T47D (cell line): ENCODE data around the gene STIL.
A peak's percentile ranks its signal among the peaks of the same experiment; 100 is the strongest.
"Not testable (repeated sequence)": the region's sequence is repeated elsewhere in the genome, so short reads cannot be mapped to it uniquely, and the experiment has no call there.

Source experiments
- DNase-seq, 2 experiments: peaks; one replicate each; pipeline versions ENCODE4 v3.0.0 to v3.0.0-alpha.2; 2011 to 2012; ENCODE audit warnings: low read depth in 1 of 2, low spot score in 1 of 2
- JUND ChIP-seq: IDR thresholded peaks from 2 replicates; pipeline ENCODE4 v1.6.1; 2012; ENCODE audit warnings: low read depth
- in situ Hi-C: cut with HindIII; loops from 2 replicates; pipeline ENCODE4 v1.10.0; 2016; ENCODE audit warnings: low sequenced_read_pairs, low pct_unique_long_range_greater_than_20kb

Gene STIL

DNA sequence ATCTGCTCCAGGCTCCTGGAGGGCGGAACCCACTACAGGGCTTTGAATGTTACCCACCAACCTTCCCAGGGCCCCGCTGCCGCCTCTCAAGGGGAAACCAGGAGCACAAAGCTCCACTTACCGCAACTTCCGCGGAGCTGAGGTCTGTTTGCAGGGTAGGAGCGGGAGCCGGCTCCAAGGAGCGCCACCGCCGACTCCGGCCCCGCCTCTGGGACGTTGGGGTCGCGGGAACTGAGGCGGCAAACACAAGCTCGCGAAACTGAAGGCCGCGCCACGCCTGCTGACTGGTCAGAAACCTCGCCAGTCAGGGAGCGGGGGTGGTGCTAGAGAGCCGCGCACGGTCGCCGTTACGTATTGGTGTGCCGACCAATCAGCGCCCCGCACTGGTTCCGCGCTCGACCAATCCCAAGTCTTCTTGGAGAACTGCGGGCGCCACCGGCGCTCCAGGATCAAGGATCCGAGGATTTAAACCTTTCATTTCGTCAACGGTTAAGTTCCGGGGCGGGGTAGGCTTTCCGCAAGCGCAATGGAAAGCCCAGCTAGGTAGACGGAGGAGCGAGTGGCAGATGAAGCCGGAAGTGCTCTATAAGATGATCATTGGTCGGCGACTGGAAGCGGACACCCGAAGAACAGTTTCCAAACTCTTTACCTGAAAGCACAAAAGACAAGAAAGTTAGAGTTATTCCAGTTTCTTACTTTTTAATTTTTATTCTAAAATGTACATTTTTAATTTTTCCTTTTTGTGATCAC is at the start of gene STIL:
TSS of gene STIL (minus strand) at position 233 of the 750 bp plus-strand sequence. CDS start 3,828 bp downstream, outside the sequence.
- DNase-seq: peak; percentile 89 to 99
- in situ Hi-C loops: no loop called here
- TF ChIP-seq JUND: no peak

DNA sequence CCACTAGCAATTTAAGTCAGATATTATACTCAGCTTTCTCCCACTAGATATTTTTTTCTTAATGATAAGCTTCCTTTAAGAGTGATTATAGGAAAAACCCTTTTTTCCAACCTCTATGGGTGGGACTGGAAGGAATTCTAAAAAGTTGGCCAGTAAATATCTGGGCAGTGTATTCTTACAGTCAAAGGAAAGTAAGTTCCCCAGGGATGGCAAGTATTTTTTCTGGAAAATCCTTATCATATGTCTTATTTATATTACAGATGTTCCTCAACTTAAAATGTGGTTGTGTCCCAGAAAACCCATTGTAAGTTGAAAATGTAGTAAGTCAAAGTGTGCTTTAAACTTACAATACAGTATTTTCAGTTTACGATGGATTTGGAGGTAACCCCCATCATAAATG is 48.9 kb upstream of the STIL start:
- TF ChIP-seq JUND: no peak
- in situ Hi-C loops: no loop called here
- DNase-seq: no peak

DNA sequence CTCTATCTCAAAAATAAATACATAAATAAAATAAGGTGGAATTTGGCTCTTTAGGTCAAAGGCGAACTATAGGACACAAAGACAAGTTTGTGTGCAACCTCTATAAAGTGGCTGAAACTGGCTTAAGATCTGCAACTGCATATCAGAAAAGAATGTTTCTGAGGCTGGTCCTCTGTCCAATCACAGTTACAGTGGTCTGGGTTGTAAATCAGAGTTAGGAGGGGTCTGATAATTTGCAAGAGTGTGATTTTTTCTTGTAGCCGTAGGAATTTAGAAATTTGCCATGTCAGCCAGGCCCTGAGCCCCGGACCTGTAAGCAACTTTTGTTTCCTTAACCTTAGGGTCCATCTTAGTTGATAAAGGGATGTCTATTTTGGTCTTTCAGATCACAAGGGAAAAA is 47.4 kb upstream of the STIL start:
- no peak for DNase-seq
- TF ChIP-seq JUND: no peak
- in situ Hi-C loops: no loop called here

DNA sequence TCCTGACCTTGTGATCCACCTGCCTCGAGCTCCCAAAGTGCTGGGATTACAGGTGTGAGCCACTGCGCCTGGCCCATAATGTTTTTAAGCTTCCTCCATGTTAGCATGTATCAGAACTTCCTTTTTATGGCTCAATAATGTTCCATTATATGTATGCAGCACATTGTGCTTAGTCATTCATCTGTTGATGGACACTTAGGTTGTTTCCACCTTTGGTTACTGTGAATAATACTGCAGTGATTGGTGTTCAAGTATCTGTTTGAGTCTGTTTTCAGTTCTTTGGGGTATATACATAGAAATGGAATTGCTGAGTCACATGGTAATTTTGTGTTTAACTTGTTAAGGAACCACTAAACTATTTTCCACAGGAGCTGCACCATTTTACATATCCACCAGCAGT is 37.4 kb upstream of the STIL start:
- no peak for DNase-seq

DNA sequence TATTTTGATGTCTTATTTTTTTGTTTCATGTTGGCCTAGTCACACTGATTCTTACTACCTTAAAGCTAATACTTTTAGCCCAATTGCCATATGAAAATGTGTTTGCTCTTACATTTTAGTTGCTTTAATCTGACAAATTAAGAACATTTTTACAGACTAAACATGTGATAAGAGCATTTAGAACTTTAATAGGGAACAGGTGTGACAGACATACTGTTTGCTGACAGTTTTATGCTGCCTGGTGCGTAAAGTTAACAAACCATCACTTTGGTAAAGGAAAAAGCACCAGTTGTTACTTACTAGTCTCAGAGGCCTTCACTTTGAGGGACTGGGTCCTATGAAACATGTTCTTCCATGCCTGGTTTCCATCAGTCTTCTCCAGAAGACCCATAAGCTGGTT is 34.3 kb upstream of the STIL start:
- TF ChIP-seq JUND: no peak
- in situ Hi-C loops: no loop called here
- DNase-seq: no peak

More for the DNA sequence above, 37.4 kb upstream of the STIL start:
- in situ Hi-C loops: no loop called here
- no peak for TF ChIP-seq JUND

DNA sequence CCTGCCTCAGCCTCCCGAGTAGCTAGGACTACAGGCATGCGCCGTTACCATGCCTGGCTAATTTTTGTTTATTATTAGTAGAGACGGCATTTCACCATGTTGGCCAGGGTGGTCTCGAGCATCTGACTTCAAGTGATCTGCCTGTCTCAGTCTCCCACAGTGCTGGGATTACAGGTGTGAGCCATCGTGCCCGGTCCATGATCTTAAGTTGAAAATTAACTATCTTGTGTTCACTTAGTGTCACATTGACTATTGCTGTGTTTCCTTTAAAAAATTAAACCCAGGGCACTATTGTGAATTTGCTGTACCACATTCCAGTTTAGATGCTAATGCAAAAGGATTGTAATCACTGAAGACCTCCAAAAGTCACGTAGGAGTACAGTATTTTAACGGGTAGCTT is 33.8 kb upstream of the STIL start:
- DNase-seq: no peak
- TF ChIP-seq JUND: no peak

DNA sequence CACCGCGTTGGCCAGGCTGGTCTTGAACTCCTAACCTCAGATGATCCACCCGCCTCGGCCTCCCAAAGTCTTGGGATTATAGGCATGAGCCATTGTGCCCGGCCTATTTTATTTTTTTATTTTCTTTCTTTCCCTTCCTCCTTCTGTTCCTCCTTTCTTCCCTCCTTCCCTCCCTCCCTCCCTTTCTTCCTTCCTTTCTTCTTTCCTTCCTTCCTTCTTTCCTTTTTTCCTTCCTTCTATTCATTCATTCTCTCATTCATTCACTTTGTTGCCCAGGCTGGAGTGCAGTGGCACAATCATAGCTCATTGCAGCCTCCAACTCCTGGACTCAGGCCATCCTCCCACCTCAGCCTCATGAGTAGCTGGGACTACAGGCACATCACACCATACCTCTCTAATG is 33.0 kb upstream of the STIL start:
- in situ Hi-C loops, DNase-seq: not testable (repeated sequence)

More for the DNA sequence above, 33.8 kb upstream of the STIL start:
- in situ Hi-C loops: no loop called here

DNA sequence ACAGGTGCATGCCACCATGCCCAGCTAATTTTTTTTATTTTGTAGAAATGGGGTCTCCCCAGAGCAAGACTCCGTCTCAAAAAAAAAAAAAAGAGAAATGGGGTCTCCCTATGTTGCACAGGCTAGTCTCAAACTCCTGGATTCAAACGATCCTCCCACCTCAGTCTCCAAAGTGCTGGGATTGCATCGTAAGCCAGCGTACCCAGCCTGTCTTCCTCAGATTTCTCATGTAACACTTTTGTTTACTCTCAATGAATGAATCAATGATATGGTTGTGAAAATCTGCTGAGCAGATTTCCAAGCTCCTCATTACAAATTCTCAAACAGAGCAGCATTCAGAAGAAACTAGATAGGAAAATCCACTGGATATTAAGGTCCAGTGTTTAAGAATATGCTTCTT is 26.3 kb upstream of the STIL start:
- DNase-seq: no peak
- no peak for TF ChIP-seq JUND
- in situ Hi-C loops: no loop called here

DNA sequence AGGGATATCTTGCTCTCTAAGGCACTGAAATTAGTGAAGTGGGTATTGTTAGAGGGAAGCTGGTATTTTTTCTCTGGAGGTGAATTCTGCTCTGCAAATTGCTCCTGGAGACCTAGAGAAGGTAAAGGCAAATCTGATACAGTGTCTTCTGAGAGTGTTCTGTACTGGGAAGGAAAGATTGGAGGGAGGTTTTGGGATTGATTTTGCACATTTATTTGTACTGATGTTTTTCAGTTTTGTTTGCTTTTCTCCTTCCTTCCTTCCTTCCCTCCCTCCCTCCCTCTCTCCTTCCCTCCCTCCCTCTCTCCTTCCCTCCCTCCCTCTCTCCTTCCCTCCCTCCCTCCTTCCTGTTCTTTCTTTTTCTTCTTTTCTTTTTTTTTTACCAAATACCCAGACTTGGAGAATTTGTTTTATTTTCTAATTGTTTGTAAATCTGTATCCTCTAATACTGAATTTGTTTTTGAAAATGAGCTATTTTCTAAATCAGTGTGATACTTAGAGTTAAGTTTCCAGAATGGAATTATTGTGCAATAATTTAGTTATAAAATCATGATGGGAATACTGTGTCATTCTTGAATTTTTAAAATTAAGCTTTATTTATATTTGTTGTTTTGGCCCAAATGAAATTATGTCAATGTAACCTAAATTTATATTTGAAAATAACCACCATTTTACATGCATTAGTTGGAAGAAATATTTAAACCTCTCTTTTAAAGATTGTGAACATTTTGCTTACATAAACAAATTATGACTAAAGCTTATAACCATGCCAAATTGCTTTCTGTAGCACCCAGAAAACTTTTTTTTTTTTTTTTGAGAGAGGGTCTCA is 24.5 kb upstream of the STIL start:
- DNase-seq: no peak
- in situ Hi-C loops: no loop called here
- TF ChIP-seq JUND: no peak

DNA sequence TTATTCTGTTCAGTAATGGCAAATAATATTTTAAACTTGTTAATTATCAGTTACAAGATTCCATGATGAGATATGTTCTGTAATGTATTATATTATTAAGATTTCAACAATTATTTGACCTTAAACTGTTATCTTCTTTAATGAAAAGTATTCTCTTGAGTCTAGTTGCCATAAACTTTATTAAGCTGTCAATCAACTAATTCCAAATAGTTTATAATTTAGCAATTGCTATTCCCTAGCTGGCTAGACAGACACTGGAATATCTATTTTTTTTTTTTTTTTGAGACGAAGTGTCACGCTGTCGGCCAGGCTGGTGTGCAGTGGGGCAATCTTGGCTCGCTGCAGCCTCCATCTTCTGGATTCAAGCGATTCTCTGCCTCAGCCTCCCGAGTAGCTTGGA is 23.4 kb upstream of the STIL start:
- no peak for DNase-seq
- TF ChIP-seq JUND: no peak
- in situ Hi-C loops: no loop called here

DNA sequence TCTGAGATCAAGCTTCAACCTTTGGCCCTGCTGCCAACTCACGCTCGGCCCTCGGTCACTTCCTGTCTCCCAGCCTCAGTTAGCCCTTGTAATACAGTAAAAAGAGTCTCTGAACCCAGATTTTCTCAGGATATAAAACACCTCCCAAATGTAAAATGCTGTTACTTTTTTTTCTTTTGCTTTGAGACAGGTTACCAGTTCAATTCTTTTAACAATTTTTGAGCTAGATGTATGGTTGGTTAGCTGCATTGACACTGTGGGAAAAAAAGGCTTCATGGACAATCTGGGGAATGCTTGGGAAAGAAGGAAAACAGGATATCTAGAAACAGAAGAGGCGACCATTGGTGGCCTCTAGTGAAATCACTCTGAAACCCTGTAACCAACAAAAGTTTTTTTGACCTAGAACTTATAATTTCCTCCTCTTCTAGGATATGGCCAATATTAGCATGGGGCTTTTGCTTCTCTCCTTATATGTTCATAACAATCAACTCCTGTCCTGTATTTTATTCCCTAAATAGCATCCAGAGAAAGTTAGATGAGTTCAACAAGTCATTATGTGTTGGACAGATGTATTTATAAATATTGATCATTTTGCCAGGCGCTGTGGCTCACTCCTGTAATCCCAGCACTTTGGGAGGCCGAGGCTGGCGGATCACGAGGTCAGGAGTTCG is 21.0 kb upstream of the STIL start:
- in situ Hi-C loops: no loop called here
- TF ChIP-seq JUND: no peak

DNA sequence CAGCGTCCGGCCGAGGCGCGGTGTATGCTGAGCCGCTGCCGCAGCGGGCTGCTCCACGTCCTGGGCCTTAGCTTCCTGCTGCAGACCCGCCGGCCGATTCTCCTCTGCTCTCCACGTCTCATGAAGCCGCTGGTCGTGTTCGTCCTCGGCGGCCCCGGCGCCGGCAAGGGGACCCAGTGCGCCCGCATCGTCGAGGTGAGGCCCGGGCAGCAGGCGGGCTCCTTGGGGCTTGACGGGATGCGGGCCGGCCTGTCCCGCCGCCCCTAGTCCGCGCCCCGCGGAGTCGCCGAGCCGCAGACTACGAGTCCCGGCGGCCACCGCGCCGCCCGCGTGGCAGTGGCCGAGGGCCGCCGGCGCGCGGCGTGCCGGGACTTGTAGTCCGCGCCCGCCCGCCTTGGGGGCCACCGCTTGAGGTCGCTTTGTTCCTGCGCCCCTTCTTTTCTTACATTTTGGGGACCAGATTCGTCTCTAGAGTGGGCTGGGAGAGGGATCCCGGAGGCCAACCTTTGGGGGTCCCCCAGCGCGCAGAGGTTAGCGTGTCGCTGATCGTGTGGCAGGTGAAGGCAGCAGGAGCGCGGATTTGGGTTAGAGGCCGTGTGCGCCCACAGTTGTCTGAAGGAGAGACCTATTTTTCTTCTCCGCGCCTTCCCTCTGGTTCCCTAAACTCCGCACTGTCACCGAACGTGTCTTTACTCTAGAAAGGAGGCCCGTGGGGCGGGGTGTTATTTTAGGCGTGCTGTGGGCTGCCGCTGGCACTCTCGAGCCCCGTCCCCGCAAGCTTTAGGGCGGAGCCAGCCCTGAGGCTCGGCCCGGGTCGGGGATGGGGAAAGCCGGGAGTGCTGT is 20.2 kb upstream of the STIL start:
- no peak for TF ChIP-seq JUND
- in situ Hi-C loops: no loop called here
- DNase-seq: peak; percentile 75 to 78

More for the DNA sequence above, 21.0 kb upstream of the STIL start:
- no peak for DNase-seq
